Germinal center (tissue), 1 donor: Measurements from ENCODE around the gene TSPAN14.

Experiments
- DNase-seq: peaks from one replicate; pipeline ENCODE4 v3.0.0; 2012; ENCODE audit warnings: mixed read lengths, low spot score

Gene TSPAN14

GRCh38 chr10:80504158-80504811, 50.2 kb downstream of the TSPAN14 start:
- DNase-seq = no peak

- no peak for DNase-seq
Measured at GRCh38 chr10:80504897-80505465, 50.9 kb downstream of the TSPAN14 start.

GRCh38 chr10:80506189-80506575, 52.1 kb downstream of the TSPAN14 start:
- no peak for DNase-seq

GRCh38 chr10:80506836-80507487, 52.9 kb downstream of the TSPAN14 start:
- no peak for DNase-seq

- DNase-seq = no peak
Measured at GRCh38 chr10:80509108-80509402, 54.9 kb downstream of the TSPAN14 start.

GRCh38 chr10:80509403-80510161, 55.5 kb downstream of the TSPAN14 start:
- no peak for DNase-seq

- no peak for DNase-seq
Measured at GRCh38 chr10:80512031-80512526, 58.0 kb downstream of the TSPAN14 start.

GRCh38 chr10:80513106-80513505, 59.0 kb downstream of the TSPAN14 start:
- DNase-seq = no peak

GRCh38 chr10:80515511-80515910, 61.4 kb downstream of the TSPAN14 start:
- no peak for DNase-seq

GRCh38 chr10:80515941-80516340, 61.8 kb downstream of the TSPAN14 start:
- no peak for DNase-seq

GRCh38 chr10:80516506-80517075, 62.5 kb downstream of the TSPAN14 start:
- DNase-seq = no peak

- DNase-seq = no peak
Measured at GRCh38 chr10:80517416-80518142, 63.5 kb downstream of the TSPAN14 start.

- DNase-seq = no peak
Measured at GRCh38 chr10:80518143-80518806, 64.2 kb downstream of the TSPAN14 start.

- no peak for DNase-seq
Measured at GRCh38 chr10:80518807-80519360, 64.8 kb downstream of the TSPAN14 start.

GRCh38 chr10:80519936-80520650, 66.0 kb downstream of the TSPAN14 start:
- no peak for DNase-seq

- no peak for DNase-seq
Measured at GRCh38 chr10:80520661-80521470, 66.8 kb downstream of the TSPAN14 start.

- no peak for DNase-seq
Measured at GRCh38 chr10:80522756-80523363, 68.8 kb downstream of the TSPAN14 start.

GRCh38 chr10:80523773-80524172, 69.7 kb downstream of the TSPAN14 start:
- no peak for DNase-seq
